ENCODE results near the gene CAPN9.

- TF ChIP-seq CTCF (IDR thresholded peaks at IDR 0.05): no peak
- no peak for TF ChIP-seq POLR2AphosphoS5 (IDR thresholded peaks at IDR 0.05)
These were observed 40.3 kb downstream of the CAPN9 start for GRCh38 chr1:230787471-230787870.

Data from prostate gland (tissue), 2 donors.